Upper lobe of left lung (tissue), 4 donors: ENCODE results near the gene CDH11.

Source experiments
- CTCF ChIP-seq, 6 experiments: fragments of 450-650 bp in 4 of 6; fragments of 200-600 bp in 2 of 6; sonication (generic) in 2 of 6; IDR thresholded peaks; one replicate each; pipeline ENCODE4 v1.5.1; 2016 to 2019; ENCODE audit warnings: antibody characterized with exemption in 6 of 6
- POLR2A ChIP-seq, 4 donors: fragments of 450-650 bp; IDR thresholded peaks; one replicate each; pipeline ENCODE4 v1.5.1; 2016 to 2017; ENCODE audit warnings: antibody characterized with exemption in 4 of 4, mild to moderate bottlenecking in 2 of 4

- TF ChIP-seq POLR2A (IDR thresholded peaks at IDR 0.05) (no peak), CTCF (IDR thresholded peaks at IDR 0.05) (no peak)
Measured at GRCh38 chr16:65120461-65120830, 1.4 kb downstream of the CDH11 start.
